ENCODE results near the gene MRPS12.

MRPS12 gene

DNA sequence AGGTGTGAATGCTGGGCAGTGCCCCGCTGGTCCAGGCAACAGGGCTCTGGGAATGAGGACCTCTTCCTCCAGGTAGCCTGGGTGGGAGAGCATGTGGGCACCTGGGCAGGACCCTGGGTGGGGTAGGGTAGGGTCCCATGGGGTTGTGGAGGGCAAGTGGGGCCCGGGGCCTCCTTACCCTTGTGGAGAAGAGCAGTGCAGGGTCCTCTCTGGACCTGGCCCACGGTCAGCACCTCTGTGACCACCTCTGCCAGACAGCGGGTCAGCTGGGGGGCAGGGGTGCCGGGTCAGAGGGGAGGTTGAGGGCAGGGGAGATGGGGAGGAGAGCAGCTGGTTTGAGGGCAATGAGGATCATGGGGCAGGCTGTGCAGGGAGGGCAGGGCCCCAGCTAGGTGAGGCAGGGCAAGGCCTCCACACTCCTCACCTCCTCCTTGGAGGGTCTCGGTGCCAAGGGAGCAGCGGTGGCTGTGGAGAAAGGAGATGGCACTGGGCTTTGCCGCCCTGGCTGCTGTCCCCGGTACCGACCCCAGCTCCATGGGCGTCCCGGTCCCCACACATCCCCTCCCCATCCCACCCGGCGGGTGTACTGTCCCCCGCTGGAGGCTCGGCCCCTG lies 19.2 kb upstream of the MRPS12 start:
- DNase-seq (ENCODE audit: low read depth in 2 of 2) = no peak

DNA sequence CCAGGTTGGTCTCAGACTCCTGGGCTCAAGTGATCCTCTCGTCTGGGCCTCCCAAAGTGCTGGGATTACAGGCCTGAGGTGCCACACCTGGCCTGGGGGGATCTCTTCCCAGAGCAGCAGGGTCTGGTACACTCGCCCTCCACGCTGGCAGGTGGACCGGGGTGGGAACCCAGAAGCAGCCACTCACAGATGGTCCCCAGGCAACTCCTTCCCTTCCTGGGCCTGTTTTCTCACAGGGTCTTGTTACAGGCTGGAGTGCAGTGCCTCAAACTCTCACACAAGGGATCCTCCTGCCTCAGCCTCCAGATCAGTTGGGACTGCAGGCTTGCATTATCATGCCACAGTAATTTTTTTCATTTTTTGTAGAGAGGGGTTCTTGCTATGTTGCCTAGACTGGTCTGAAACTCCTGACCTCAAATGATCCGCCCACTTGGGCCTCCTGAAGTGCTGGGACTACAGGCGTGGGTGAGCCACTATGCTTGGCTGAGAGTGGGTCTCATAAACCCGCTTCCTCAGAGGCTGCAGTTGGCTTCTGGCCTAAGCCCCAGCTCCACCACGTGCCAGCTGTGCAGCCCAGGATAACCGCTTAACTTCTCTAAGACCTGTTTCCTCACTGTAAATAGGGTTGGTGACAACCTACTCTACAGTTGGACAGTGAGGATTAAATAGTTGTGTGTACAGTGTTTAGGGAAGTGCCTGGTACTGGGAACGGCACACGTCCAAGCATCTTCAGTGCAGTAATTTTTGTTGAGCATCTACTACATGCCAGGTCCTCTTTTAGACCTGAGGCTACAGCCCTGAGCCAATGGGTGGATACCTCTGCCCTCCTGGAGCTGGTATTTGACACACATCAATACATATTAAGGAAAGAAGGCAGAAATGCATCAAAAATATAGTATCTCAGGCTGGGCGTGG lies 17.9 kb upstream of the MRPS12 start:
- no peak for DNase-seq (ENCODE audit: low read depth in 2 of 2)

DNA sequence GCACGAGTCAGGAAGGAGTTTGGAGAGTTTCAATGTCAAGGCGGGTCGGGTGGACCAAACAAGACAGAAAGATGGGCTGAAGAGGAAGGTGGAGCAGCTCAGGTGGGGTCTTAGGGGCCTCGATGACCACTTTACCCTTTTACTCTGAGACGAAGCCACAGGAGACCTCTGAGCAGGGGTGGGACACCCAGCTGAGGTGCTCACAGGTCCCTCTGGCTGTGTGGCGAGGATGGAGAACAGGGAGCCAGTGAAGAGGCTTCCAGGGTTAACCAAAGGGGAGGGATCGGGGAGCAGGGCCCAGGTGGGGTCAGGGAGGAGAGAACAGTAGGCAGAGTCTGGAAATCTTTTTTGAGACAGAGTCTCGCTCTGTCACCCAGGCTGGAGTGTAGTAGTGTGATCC lies 16.8 kb upstream of the MRPS12 start:
- DNase-seq (ENCODE audit: low read depth in 2 of 2) = no peak

DNA sequence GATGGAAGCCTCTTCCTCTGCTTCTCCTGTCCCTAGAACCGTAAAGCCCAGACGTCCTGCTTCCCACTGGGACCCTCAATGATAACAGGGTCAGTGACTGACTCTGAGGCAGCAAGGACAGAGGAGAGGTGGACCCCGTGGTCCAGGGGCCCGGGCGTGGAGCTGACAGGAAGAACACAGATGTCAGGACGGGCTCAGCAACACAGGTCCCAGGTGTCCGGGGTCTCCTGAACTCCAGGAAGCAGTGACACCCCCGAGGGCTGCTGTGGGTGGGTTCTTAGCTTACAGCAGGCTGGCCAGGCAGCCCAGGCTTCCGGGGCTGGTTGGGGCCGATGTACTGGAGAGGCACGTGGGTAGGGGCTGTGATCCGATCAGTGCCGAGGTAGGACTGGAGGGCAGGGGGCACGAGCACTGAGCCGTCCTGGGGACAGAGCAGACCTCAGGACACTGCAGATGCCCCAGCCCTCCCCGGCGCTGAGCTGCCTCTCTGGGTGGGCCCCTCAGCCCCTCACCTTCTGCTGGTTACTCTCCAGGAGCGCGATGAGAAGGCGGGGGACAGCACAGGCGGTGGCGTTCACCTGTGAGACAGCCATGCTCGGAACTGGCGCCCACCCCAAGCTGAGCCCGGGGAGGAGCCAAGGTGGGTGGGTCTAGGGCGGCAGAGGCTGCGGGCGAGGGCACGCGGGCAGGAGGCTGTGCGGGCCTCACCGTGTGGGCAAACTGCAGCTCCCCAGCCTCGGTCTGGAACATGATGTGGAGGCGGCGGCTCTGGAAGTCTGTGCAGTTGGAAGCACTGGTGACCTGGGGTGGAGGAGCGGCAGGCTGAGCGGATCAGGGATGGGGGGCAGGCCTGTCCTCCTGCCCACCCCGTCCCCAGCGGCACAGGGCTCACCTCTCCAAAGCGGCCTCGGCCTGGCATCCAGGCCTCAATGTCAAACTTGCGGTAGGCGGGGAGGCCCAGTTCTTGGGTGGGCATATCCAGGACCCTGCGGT lies 15.1 kb upstream of the MRPS12 start:
- no peak for DNase-seq (ENCODE audit: low read depth in 2 of 2)

DNA sequence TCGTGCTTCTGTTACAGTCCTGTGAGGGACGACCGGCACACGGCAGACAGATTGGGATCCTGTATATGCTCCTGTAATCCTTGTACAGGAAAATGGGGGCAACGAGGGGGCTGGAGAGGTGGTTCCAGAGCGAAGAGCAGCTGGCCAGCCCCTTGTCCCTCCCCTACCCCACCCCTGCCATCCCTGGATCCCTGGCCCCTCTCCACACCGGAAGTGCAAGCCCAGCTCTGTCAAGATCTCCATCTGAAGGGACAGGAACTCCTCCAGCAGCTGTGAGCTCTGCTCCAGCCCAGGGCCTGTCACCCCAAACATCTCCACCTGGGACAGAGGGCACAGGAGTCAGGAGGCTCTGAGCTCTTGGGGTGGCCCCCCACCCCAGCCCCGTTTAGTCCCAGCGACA lies 13.2 kb upstream of the MRPS12 start:
- DNase-seq (ENCODE audit: low read depth in 2 of 2) = no peak

DNA sequence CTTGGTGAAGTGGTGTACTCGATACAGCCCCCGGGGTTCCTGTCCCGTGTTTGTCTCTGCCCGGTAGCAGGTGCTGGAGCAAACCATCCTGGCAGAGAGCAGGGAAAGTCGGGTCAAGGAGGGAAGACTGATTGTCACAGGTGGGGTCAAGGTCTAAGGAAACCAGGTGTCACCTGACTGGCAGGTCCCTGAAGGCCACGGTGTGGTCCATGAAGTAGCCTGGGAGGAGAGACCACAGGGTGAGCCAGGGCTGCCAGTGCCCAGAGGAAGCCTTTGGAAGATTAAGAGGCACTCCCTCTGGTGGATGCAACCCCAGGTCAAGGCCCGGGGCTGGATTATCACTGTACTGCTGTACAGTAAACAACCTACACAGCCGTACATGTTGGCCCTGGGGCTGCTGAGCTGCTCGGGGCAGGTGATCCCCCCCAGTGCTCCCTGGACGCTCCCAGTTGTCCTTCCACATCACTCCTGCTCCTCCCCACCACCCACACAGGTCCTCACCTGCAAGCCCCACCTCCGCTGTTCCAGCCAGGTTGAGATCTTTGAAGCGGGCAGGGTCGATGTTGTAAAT lies 12.7 kb upstream of the MRPS12 start:
- no peak for DNase-seq (ENCODE audit: low read depth in 2 of 2)

DNA sequence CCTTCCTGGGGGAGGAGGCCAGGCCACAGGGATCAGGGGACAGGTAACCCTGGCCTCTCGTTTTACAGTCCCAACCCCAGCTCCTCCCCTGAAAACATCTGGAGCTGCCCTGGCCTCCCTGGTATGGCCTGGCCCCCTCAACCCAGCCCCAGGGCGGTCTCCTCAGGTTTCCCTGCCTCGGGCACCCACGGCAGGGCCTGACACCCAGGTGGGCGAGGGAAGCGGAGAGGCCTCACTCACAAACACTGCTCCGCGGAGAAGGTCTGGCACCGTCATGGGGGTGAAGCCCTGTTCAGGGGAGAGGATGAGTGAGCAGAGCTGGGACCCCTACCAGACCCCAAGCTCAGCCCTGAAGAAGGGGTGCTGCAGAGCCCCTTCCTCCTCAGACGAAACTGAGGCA lies 12.2 kb upstream of the MRPS12 start:
- DNase-seq (ENCODE audit: low read depth in 2 of 2) = no peak

DNA sequence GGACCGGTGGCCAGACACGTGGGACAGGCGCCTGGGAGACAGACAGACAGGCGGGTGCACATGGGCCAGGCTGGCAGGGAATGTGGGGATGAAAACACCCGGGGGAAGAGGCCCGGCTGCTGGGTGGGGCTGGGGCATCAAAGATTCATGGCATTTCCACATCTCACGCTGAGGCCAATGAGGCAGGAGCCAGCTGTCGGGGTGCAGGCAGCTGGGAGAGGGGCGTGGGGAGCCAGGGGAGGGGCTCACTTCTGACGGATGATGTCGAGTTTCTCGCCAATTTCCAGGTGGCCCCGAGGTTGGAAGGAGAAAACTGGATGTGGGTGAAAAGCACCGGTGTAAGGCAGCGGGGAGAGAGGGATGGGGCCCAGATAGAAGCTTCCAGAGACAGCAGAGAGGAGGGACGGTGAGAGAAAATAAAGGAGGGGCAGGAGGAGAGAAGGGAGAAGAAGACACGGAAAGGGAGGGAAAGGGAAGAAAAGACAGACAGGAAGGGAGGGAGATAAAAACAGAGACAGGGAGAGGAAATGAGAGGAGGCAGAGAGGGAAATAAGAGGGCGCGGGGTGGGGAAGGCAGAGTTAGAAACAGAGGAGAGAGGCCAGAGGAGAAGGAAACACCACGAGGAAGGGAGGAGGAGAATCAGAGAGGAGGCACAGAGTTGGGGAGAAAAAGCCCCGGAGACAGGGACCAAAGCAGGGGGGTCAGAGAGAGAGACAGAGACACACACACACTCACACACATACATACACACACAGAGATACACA lies 10.7 kb upstream of the MRPS12 start:
- no peak for DNase-seq (ENCODE audit: low read depth in 2 of 2)

DNA sequence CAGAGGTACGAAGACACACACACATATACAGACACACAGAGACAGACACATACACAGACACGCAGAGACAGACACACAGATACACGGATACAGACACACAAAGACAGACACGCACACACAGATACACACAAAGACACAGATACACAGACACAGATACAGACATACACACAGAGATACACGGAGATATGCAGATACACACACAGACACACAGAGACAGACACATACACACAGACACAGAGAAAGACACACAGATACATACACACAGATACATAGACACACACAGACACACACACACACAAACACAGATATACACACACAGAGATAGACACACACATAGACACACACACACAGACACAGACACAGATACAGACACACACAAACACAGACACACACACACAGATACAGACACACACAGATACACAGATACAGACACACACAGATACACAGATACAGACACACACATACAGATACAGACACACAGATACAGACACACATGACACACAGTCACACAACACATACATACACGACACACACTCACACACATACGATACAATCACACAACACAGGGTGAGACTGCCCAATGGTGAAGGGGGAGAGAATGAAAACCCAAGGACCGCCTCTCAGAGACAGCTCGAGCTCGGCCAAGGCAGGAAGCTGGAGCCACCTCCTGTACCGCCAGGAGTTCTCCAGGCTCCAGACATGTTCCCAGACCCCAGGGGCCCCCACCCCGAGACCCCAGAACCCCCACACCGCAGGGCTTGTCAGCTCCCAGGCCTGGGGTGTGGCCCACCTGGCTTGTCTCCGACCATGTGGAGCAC lies 9.9 kb upstream of the MRPS12 start:
- no peak for DNase-seq (ENCODE audit: low read depth in 2 of 2)

DNA sequence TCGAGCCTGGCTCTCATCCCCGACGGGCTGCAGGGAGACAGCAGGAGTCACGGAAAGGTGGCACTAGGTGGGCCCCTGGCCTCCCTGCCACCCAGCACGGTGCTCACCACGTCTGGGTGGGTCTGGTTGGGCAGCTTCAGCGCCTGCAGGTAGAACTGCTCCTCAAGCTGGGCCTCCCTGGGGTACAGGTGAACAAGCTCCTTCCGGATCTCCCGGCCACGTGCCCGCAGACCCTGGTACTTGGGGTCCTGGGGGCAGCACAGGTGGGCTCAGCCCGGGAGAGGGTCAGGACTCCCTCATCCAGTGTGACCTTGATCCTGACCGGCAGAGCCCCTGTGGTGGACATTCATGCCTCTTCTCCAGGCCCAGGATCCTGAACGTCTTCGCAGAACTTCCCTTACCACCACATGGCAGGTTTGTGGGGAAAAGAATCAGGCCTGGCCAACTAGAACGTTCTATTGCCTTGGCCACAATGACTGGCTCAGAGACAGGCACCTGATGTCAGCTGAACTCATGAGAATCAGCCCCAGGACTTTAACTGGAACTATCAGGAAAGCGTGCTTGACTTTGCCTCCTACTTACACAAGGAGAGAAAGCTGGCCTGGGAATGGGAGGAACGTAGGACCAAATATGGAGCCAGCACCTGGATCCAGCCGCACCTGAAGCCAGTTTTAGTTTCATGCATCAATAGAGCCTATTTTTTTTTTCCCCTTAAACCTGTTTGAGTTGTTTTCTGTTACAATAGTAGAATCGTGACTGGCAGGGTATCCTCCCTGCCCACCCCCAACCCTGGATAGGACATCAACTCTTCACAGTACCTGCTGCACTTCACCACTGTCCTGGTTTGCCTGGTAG lies 9.1 kb upstream of the MRPS12 start:
- no peak for DNase-seq (ENCODE audit: low read depth in 2 of 2)

DNA sequence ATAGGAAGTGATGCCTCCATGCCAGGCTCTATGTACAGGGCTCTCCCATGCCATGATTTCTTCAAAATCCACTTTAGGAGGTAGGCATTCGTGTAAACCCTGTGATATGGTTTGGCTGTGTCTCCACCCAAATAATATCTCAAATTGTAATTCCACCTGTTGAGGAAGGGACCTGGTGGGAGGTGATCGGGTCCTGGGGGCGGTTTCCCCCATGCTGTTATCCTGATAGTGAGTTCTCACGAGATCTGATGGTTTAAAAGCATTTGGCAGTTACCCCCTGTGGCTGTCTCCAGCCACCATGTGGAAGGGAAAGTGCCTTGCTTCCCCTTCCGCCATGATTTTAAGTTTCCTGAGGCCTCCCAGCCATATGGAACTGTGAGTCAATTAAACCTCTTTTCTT lies 8.3 kb upstream of the MRPS12 start:
- no peak for DNase-seq (ENCODE audit: low read depth in 2 of 2)

DNA sequence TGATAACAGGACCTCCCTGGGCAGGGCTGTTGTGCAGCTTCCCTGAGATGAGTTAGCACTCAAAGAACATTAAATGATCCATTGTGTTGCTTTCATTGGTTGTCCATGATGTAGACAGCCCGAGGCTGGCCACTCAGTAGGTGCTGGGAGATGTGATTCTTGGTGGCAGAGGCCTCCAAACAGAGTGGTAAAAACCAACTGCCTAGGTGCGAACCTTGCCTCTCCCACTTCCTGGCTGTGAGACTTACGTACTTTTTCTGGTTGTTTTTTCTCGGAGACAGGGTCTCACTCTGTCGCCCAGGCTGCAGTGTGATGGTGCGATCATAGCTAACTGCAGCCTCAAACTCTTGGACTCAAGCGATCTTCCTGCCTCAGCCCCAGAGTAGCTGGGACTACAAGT lies 6.4 kb upstream of the MRPS12 start:
- no peak for DNase-seq (ENCODE audit: low read depth in 2 of 2)

DNA sequence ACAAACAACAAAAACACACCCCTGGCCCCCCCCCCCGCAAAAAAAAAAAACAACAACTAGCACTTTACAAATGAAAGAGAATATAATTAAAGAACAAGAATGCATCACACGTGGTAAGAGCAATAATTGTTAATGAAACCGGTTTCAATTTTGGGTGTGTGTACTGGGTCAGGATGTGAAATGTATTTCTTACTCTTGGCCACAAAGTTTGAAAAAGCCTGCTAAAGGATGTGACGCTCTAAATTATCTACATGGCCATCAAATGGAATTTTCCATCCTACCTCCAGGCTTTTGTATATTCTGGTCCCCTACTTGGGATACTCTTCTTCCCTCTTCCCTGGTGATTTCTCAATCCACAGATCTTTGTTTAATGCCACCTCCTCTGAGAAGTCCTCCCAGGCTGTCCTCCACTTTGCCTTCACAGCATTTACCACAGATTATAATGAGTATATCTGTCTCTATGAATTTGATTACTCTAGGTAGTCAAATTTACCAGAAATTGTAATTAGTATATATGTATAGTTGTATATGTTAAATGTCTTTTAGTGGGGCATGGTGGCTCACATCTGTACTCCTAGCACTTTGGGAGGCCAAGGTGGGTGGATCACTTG lies 2.2 kb upstream of the MRPS12 start:
- no peak for DNase-seq (ENCODE audit: low read depth in 2 of 2)

DNA sequence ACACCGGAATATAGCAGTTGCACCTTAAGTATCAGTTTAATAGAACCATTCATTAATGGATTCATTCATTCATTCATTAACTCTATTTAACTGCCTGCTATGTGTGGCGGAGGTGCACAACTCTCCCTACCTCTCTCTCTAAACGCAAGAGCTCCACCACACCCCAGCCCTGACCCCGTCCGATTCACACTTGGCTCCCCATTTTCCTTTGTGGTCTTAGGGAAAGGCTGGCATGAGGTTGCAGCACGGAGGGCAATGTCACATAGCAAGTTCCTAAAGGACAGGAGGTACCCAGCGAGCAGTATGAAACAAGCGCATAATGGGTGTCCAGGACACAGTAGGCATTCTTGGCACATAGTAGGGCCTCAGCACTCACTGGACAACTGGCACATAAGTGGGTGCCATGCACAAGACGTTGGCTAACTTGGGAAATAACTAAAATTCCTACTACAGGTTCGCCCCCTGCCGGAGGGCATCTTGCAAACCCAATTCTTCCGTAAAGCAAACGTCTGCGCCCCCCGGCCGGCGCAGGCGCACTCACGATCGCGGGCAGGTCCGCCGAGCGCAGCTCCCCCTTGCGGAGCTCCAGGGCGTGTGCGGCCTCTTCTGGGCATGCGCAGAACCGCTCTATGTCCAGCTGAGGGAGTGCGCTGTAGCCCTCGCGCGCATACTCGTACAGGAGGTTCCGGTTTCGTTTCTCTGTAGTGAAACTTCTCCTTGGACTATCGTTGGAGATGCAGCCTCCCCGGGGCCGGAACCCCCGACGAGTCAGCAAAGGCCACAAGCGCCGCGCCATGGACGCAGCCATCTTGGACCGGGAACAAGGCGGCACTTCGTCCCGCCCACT lies 592 bp upstream of the MRPS12 start, which contains the start of gene SARS2:
Gene SARS2 (minus strand): TSS at position 835 of the 847 bp plus-strand sequence. CDS start 27 bp downstream, at position 808.
- DNase-seq (ENCODE audit: low read depth in 2 of 2) = peak; percentile 84 to 86

DNA sequence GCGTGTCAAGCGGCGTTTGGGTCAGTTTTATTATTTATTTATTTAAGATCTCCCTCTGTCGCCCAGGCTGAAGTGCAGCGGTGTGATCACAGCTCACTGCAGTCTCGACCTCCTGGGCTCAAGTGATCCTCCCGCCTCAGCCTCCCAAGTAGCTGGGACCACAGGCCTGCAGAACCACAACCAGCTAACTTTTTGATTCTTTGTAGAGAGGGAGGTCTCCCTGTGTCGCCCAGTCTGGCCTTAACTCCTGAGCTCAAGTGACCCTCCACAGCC lies 713 bp downstream of the MRPS12 start:
- no peak for DNase-seq (ENCODE audit: low read depth in 2 of 2)

DNA sequence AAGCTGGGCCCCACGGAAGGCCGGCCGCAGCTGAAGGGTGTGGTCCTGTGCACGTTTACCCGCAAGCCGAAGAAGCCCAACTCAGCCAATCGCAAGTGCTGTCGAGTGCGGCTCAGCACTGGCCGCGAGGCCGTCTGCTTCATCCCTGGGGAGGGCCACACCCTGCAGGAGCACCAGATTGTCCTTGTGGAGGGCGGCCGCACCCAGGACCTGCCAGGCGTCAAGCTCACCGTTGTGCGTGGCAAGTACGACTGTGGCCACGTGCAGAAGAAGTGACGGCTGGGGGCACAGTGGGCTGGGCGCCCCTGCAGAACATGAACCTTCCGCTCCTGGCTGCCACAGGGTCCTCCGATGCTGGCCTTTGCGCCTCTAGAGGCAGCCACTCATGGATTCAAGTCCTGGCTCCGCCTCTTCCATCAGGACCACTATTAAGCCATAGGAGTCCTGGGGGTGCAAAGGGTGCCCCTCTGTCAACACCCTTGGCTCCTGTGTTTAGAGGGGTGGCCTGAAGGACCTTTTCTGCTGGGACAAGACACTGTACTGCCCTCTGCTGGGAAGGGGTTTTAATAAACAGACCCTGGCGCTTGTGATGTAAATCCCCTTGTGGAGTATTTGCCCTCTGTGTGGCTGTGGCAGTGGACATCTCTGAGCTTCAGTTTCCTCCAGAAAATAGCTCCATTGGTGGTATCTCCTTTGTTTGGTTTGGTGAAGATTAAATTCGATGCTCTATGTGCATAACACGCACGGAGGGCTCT lies 1.9 kb downstream of the MRPS12 start:
- DNase-seq (ENCODE audit: low read depth in 2 of 2) = peak in 1 of 2 donors; percentile 31

DNA sequence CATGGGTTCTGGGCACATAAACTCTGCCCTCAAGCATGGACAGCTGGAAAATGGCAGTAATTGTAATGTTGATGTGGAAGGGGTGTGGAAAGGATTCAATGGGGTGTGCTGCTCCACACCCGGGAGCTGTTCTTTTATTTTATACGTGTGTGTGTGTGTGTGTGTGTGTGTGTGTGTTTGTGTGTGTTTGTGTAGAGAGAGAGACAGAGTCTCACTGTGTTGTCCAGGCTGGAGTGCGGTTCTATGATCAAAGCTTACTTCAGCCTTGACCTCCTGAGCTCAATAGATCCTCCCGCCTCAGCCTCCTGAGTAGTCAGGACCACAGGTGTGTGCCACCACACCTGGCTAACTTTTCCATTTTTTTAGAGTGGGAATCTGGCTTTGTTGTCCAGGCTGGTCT lies 2.8 kb downstream of the MRPS12 start:
- DNase-seq (ENCODE audit: low read depth in 2 of 2) = no peak

All from stimulated activated CD4-positive, alpha-beta T cell treated with anti-CD3 and anti-CD28 coated beads, Interleukin-15, amount 100 ng/mL, for 48 hours (primary cell).